Hepatocyte (in vitro differentiated cells): ENCODE results near the gene PPP1R14D. TPM values are rescaled to one million over a fixed set of nuclear protein-coding genes. Genes with fewer than 3 reads are reported as not detected.

Experiments used
- DNase-seq: peaks from one replicate; pipeline ENCODE4 v3.0.0-alpha.2; 2016; ENCODE audit warnings: low spot score
- H2AFZ ChIP-seq: fragments of 200-600 bp; sonication (generic); 2 replicates; pipeline ENCODE4 v1.6.0; 2016; ENCODE audit warnings: antibody characterized with exemption, mild to moderate bottlenecking
- H3K27ac ChIP-seq: fragments of 200-600 bp; sonication (generic); 2 replicates; pipeline ENCODE4 v1.5.1; 2016; ENCODE audit warnings: mild to moderate bottlenecking
- H3K27me3 ChIP-seq: fragments of 200-600 bp; sonication (generic); 2 replicates; pipeline ENCODE4 v1.6.1; 2016
- H3K36me3 ChIP-seq: fragments of 200-600 bp; sonication (generic); replicated peaks from 2 replicates; pipeline ENCODE4 v1.5.1; 2016; ENCODE audit warnings: low read depth; ENCODE audit not compliant: insufficient read depth
- H3K4me1 ChIP-seq: fragments of 200-600 bp; sonication (generic); 2 replicates; pipeline ENCODE4 v1.5.1; 2016; ENCODE audit warnings: mild to moderate bottlenecking, moderate library complexity; ENCODE audit not compliant: insufficient read depth
- H3K4me2 ChIP-seq: fragments of 200-600 bp; sonication (generic); 2 replicates; pipeline ENCODE4 v1.6.0; 2016
- H3K4me3 ChIP-seq: fragments of 200-600 bp; sonication (generic); 2 replicates; pipeline ENCODE4 v1.5.1; 2016; ENCODE audit warnings: mild to moderate bottlenecking
- H3K79me2 ChIP-seq: fragments of 200-600 bp; sonication (generic); 2 replicates; pipeline ENCODE4 v1.6.0; 2017; ENCODE audit warnings: mild to moderate bottlenecking
- H3K9me2 ChIP-seq: fragments of 200-600 bp; sonication (generic); replicated peaks from 2 replicates; pipeline ENCODE4 v1.6.0; 2017; ENCODE audit warnings: mild to moderate bottlenecking; ENCODE audit not compliant: insufficient read depth
- H3K9me3 ChIP-seq: fragments of 200-600 bp; sonication (generic); 2 replicates; pipeline ENCODE4 v1.5.1; 2016; ENCODE audit warnings: low read depth, mild to moderate bottlenecking
- H4K20me1 ChIP-seq: fragments of 200-600 bp; sonication (generic); 2 replicates; pipeline ENCODE4 v1.6.0; 2016; ENCODE audit warnings: mild to moderate bottlenecking; ENCODE audit not compliant: insufficient read depth, poor library complexity, severe bottlenecking
- CTCF ChIP-seq: fragments of 200-600 bp; sonication (generic); IDR thresholded peaks from 2 replicates; pipeline ENCODE4 v1.5.1; 2016; ENCODE audit warnings: antibody characterized with exemption, mild to moderate bottlenecking; ENCODE audit not compliant: poor library complexity
- EZH2 ChIP-seq: fragments of 200-600 bp; sonication (generic); IDR thresholded peaks from 2 replicates; pipeline ENCODE4 v1.6.1; 2016; ENCODE audit warnings: antibody characterized with exemption, mild to moderate bottlenecking, borderline replicate concordance
- EZH2phosphoT487 ChIP-seq: fragments of 200-600 bp; sonication (generic); IDR thresholded peaks from one replicate; pipeline ENCODE4 v1.6.1; 2018; ENCODE audit warnings: antibody characterized with exemption, mild to moderate bottlenecking, low read depth, moderate library complexity; ENCODE audit not compliant: unreplicated experiment, severe bottlenecking
- WGBS: methylation state at CpG from one replicate; pipeline ENCODE4 v1.1.6; 2016; ENCODE audit warnings: low lambda C conversion rate; ENCODE audit errors: missing lambda C conversion rate; 5-methylcytosine and 5-hydroxymethylcytosine counted together
- polyA plus RNA-seq: library from polyadenylated mRNA; unstranded; fragments of >200 nt; fragmentation: Nextera tagmentation; extraction: Ambion mirVana; gene quantifications from 2 replicates; pipeline ENCODE4 v1.2.1, GENCODE V29; 2016
- total RNA-seq: library from RNA; depleted of rRNA; stranded (reverse); fragments of >200 nt; gene quantifications from 2 replicates; pipeline ENCODE4 v1.2.3, GENCODE V29; 2014

The PPP1R14D gene
- total and polyA plus RNA-seq, 2 experiments from 2014 or later, result 0.47 TPM; not detected in 1

DNA sequence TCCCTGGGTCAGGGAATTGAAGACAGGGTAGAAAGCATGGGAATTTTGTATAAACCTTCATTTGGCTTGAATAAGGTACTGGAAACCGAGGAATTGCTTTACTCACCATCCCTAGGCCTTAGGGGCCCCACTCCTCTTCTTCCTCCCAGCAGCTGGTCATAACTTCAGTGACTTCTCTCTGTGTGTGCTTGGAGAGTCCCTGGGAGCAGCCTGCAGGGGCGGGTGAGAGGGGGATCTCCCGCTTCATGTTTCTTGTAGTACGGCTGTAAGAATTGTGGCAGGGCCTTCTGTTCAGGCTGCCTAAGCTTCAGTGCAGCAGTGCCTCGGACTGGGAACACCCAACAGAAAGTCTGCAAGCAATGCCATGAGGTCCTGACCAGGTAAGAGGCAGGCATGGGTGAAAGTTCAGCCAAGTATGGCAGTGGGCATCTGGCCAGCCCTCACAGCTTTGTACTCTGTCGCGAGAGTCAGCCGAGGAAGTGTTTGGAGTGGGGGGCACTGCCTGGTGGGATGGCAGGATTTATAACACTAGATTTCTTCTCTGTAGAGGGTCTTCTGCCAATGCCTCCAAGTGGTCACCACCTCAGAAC lies 19.6 kb downstream of the PPP1R14D start:
- Histone ChIP-seq H3K4me2 (peak overlapping the region; percentile 76), H3K4me1 (peaks cover 5% of the 10 kb centered on the region), H3K27ac (no peak overlapping the region), H3K4me3 (no peak overlapping the region), H3K9me3 (no peaks in the 10 kb centered on the region), H3K36me3 (no peaks in the 10 kb centered on the region), H2AFZ (no peak overlapping the region), H4K20me1 (no peaks in the 10 kb centered on the region), H3K9me2 (no peaks in the 10 kb centered on the region), H3K79me2 (peaks cover 35% of the 10 kb centered on the region), H3K27me3 (no peaks in the 10 kb centered on the region)
- no peak for DNase-seq
- no peak for TF ChIP-seq CTCF
- no peak for TF ChIP-seq EZH2phosphoT487
- TF ChIP-seq EZH2, result no peak
- 78% methylated on average over 8 of the region's 8 CpGs for WGBS

DNA sequence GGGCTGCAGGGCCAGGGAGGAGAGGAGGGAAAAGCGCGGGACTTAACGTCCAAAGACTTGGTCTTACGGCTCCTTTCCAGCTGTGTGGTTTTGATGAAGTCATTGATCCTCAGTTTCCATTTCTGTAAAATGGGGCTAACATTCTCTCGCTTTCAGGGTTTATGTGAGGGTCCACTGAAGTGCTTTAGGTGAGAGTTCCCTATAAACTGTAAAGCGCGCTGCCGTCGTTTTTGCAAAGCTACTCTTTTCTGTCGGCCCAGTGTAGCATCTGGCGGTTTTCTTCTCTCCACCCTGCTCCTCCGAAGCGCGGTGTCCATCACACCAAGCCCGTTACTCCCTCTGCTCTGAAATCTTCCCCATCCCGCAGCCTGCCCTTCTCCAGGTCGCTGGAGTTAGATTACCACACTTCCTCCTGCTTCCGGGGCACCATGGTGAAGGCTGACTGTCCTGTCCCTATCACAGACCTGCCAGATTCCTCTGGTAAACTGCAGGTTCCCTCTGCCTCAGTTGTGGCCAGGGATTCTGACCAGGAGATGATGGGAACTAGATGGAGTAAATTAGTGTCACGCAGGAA lies 20.5 kb downstream of the PPP1R14D start:
- H3K9me3 ChIP-seq, result no peaks in the 10 kb centered on the region
- TF ChIP-seq EZH2 (no peak), EZH2phosphoT487 (no peak), CTCF (no peak)
- peaks cover 5% of the 10 kb centered on the region for H3K4me1 ChIP-seq
- DNase-seq, result no peak
- peak overlapping the region; percentile 76 for H3K4me2 ChIP-seq
- no peaks in the 10 kb centered on the region for H3K27me3 ChIP-seq
- no peaks in the 10 kb centered on the region for H4K20me1 ChIP-seq
- H3K79me2 ChIP-seq, result peaks cover 41% of the 10 kb centered on the region
- no peak overlapping the region for H3K27ac ChIP-seq
- H3K36me3 ChIP-seq, result no peaks in the 10 kb centered on the region
- H3K9me2 ChIP-seq, result no peaks in the 10 kb centered on the region
- peak overlapping the region; percentile 33 for H2AFZ ChIP-seq
- 52% methylated on average over 19 of the region's 19 CpGs for WGBS
- peak overlapping the region; percentile 41 for H3K4me3 ChIP-seq

GRCh38 chr15:40807028-40807887 lies 21.2 kb downstream of the PPP1R14D start, which contains the start of the genes DNAJC17 and ZFYVE19:
TSS of gene DNAJC17 (minus strand) at chr15:40807473. CDS start at chr15:40807446, 27 bp downstream.
TSS of gene ZFYVE19 (plus strand) at chr15:40807089. CDS start at chr15:40807590, 501 bp downstream.
- H4K20me1 ChIP-seq, result no peaks in the 10 kb centered on the region
- peak; percentile 99 for DNase-seq
- peak within 1 kb of the TSS; percentile 81 for H3K4me2 ChIP-seq
- peak within 1 kb of the TSS; percentile 71 for H3K4me3 ChIP-seq
- H3K27me3 ChIP-seq, result no peaks in the 10 kb centered on the region
- H3K4me1 ChIP-seq, result peaks cover 5% of the 10 kb centered on the region
- H3K27ac ChIP-seq, result peak within 1 kb of the TSS; percentile 92
- peak within 1 kb of the TSS; percentile 86 for H2AFZ ChIP-seq
- no peaks in the 10 kb centered on the region for H3K36me3 ChIP-seq
- H3K9me3 ChIP-seq, result no peaks in the 10 kb centered on the region
- TF ChIP-seq CTCF (no peak), EZH2 (no peak), EZH2phosphoT487 (no peak)
- peaks cover 46% of the 10 kb centered on the region for H3K79me2 ChIP-seq
- no peaks in the 10 kb centered on the region for H3K9me2 ChIP-seq
- 3% methylated on average over 53 of the region's 64 CpGs for WGBS
